ENCODE measurements around the gene ATP1A3. TPM values are rescaled to one million over a fixed set of nuclear protein-coding genes. Genes with fewer than 3 reads are reported as not detected.
A peak's percentile ranks its signal among the peaks of the same experiment; 100 is the strongest.

ATP1A3 gene
- total and polyA plus RNA-seq, 8 donors, result 0.12 to 0.45 (median 0.29) TPM; not detected in 5

GRCh38 chr19:41999071-41999877, 5.2 kb upstream of the ATP1A3 start:
- no peaks in the 10 kb centered on the region for H3K36me3 ChIP-seq
- intact Hi-C loops (cut with DNase I; ENCODE audit: low total_unique reads), result no loop called here
- peaks cover 10 to 95% (median 82%) of the 10 kb centered on the region in 3 donors for H3K27me3 ChIP-seq
- H3K4me1 ChIP-seq, result peaks cover 10 to 26% (median 21%) of the 10 kb centered on the region in 4 donors
- peak overlapping the region in 2 of 4 donors; percentile 16 for H3K4me3 ChIP-seq
- H3K27ac ChIP-seq, result no peak overlapping the region
- WGBS, 5 donors, result 10 to 17% (median 10%) methylated on average over 29 to 55 of the region's 55 CpGs
- H3K9me3 ChIP-seq, result no peaks in the 10 kb centered on the region
- TF ChIP-seq POLR2A (IDR thresholded peaks at IDR 0.05) (no peak), EP300 (IDR thresholded peaks at IDR 0.05) (no peak), POLR2AphosphoS5 (IDR thresholded peaks at IDR 0.05) (no peak)
- TF ChIP-seq, protein P1, sequence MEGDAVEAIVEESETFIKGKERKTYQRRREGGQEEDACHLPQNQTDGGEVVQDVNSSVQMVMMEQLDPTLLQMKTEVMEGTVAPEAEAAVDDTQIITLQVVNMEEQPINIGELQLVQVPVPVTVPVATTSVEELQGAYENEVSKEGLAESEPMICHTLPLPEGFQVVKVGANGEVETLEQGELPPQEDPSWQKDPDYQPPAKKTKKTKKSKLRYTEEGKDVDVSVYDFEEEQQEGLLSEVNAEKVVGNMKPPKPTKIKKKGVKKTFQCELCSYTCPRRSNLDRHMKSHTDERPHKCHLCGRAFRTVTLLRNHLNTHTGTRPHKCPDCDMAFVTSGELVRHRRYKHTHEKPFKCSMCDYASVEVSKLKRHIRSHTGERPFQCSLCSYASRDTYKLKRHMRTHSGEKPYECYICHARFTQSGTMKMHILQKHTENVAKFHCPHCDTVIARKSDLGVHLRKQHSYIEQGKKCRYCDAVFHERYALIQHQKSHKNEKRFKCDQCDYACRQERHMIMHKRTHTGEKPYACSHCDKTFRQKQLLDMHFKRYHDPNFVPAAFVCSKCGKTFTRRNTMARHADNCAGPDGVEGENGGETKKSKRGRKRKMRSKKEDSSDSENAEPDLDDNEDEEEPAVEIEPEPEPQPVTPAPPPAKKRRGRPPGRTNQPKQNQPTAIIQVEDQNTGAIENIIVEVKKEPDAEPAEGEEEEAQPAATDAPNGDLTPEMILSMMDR (IDR thresholded peaks at IDR 0.05), result no peak
- DNase-seq, result peak in 1 of 2 donors; percentile 31

DNA sequence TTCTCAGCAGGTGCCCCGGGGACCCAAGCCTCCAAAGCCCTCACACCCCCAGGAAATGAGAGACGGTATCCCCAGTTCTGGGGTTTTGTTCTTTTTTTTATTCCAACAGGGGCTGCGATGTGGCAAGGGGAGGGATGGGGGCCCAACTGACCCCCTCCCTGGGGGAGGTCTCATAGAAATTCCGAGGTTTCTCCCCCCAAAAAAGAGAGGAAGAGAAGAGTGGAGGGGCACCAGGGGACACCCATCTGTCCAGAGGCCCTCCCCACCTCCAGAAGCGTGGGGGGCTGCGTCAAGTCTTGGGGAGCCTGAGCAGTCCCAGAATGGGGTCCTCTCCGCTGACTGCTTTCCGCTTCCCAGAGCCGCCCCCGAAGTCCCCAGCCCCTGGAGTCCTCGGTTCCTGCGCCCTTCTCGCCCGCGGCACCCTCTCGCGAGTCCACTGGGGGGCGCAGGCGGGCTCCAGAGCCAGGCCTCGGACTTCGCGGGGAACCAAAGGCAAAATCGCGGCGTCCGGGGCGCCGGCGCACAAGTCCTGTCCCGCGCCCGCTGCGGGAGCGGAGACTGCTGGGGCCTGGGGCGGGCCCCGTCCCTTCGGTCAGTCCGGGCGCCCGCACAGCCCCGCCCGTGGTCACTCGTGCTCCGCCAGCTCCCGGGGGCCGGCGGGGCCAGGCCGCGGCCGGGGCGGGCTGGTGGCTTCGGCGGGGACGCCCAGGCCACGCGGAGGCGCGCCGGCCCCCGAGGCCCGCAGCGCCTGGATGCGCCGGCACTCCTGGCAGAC, 4.4 kb upstream of the ATP1A3 start:
- no peaks in the 10 kb centered on the region for H3K36me3 ChIP-seq
- peak; percentile 29 to 67 for DNase-seq
- H3K4me1 ChIP-seq, result peaks cover 19 to 34% (median 30%) of the 10 kb centered on the region in 4 donors
- intact Hi-C loops (cut with DNase I; ENCODE audit: low total_unique reads), result no loop called here
- TF ChIP-seq, protein P1 (IDR thresholded peaks at IDR 0.05), result peak in 3 of 7 experiments; percentile 22 to 49 (median 41)
- no peak for TF ChIP-seq POLR2A (IDR thresholded peaks at IDR 0.05)
- H3K27ac ChIP-seq, result no peak overlapping the region
- WGBS, 5 donors, result 3 to 19% (median 4%) methylated on average over 5 to 64 of the region's 64 CpGs
- H3K27me3 ChIP-seq, result peaks cover 11 to 98% (median 90%) of the 10 kb centered on the region in 3 donors
- no peaks in the 10 kb centered on the region for H3K9me3 ChIP-seq
- H3K4me3 ChIP-seq, result peak overlapping the region; percentile 9 to 26 (median 16)

DNA sequence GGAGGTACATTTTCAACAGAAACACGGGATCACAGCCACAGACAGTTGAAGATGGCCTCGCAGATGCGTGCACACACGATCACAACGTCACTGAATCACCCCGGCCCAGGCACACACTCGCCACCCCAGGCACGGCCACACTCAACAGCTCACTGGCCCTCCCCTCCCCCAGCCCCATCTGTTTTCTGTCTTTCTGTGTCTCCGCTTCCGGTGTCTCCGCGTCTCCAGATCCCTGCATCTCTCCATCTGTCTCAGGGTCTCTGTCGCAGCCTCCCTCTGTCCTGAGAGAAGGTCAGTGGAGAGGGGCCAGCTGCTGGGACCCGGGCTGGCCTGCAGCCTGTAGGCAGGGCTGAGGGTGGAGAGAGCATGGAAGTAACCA, 3.8 kb upstream of the ATP1A3 start:
- no peak overlapping the region for H3K4me3 ChIP-seq
- H3K27me3 ChIP-seq, result peaks cover 11 to 98% (median 96%) of the 10 kb centered on the region in 3 donors
- no peak for TF ChIP-seq POLR2AphosphoS5 (IDR thresholded peaks at IDR 0.05)
- no peak for TF ChIP-seq EP300 (IDR thresholded peaks at IDR 0.05)
- no peak for TF ChIP-seq POLR2A (IDR thresholded peaks at IDR 0.05)
- TF ChIP-seq, protein P1 (IDR thresholded peaks at IDR 0.05), result no peak
- H3K4me1 ChIP-seq, result peaks cover 19 to 39% (median 32%) of the 10 kb centered on the region in 4 donors
- no peaks in the 10 kb centered on the region for H3K36me3 ChIP-seq
- WGBS, 5 donors, result 3 to 12% (median 10%) methylated on average over 14 of the region's 14 CpGs
- H3K9me3 ChIP-seq, result no peaks in the 10 kb centered on the region
- no peak overlapping the region for H3K27ac ChIP-seq
- intact Hi-C loops (cut with DNase I; ENCODE audit: low total_unique reads), result no loop called here
- DNase-seq, result peak in 1 of 2 donors; percentile 38

- WGBS, 5 donors, result 2 to 4% (median 3%) methylated on average over 35 of the region's 35 CpGs
- intact Hi-C loops (cut with DNase I; ENCODE audit: low total_unique reads), result no loop called here
- peak; percentile 43 to 82 for DNase-seq
- Histone ChIP-seq H3K4me1 (peaks cover 19 to 39% (median 32%) of the 10 kb centered on the region in 4 donors), H3K9me3 (no peaks in the 10 kb centered on the region), H3K27me3 (peaks cover 11 to 99% (median 96%) of the 10 kb centered on the region in 3 donors), H3K27ac (no peak overlapping the region), H3K4me3 (no peak overlapping the region), H3K36me3 (no peaks in the 10 kb centered on the region)
- TF ChIP-seq, protein P1 (IDR thresholded peaks at IDR 0.05), result no peak
- TF ChIP-seq EP300 (IDR thresholded peaks at IDR 0.05) (no peak), POLR2A (IDR thresholded peaks at IDR 0.05) (no peak), POLR2AphosphoS5 (IDR thresholded peaks at IDR 0.05) (no peak)
Measured at GRCh38 chr19:41997121-41997850, 3.3 kb upstream of the ATP1A3 start.

Data from stomach (tissue), 9 donors.